A673 (cell line): ENCODE data around the gene DLG5. TPM values are rescaled to one million over a fixed set of nuclear protein-coding genes. Genes with fewer than 3 reads are reported as not detected.

ENCODE experiments used
- BruUV-seq: library from RNA; stranded (reverse); fragments of 400-500 nt; replicated peaks from 2 replicates; lab custom pipeline; 2021; lab: Mats Ljungman, UMichigan
- CTCF ChIA-PET: fragments of 300-600 bp; sonication (Branson Sonifier 250); formaldehyde crosslinking; loops from one replicate; lab custom pipeline; 2022; ENCODE audit warnings: antibody characterized with exemption; lab: Charles Lee
- POLR2A ChIA-PET: fragments of 300-600 bp; sonication (Branson Sonifier 250); formaldehyde crosslinking; loops from one replicate; lab custom pipeline; 2022; ENCODE audit warnings: antibody characterized with exemption; ENCODE audit not compliant: low non-redundant PET; lab: Charles Lee
- DNase-seq: peaks from one replicate; pipeline ENCODE4 v3.0.0-alpha.2; 2015; ENCODE audit warnings: low spot score
- H3K27ac ChIP-seq: fragments of 200-600 bp; sonication (generic); 2 replicates; pipeline ENCODE4 v1.5.1; 2016; ENCODE audit warnings: mixed run types, low read depth, mild to moderate bottlenecking, mixed read lengths, antibody characterized with exemption, low read length; ENCODE audit not compliant: poor library complexity, severe bottlenecking
- H3K27me3 ChIP-seq: fragments of 200-600 bp; sonication (generic); replicated peaks from 2 replicates; pipeline ENCODE4 v1.6.1; 2017; ENCODE audit warnings: mixed run types, low read depth, mild to moderate bottlenecking, mixed read lengths, antibody characterized with exemption, low read length; ENCODE audit not compliant: insufficient read depth, poor library complexity
- H3K36me3 ChIP-seq: fragments of 200-600 bp; sonication (generic); 2 replicates; pipeline ENCODE4 v1.6.1; 2016; ENCODE audit warnings: mixed run types, mild to moderate bottlenecking, mixed read lengths, antibody characterized with exemption, low read length; ENCODE audit not compliant: insufficient read depth, poor library complexity, severe bottlenecking
- H3K4me1 ChIP-seq: fragments of 200-600 bp; sonication (generic); 2 replicates; pipeline ENCODE4 v1.6.1; 2017; ENCODE audit warnings: mixed run types, mild to moderate bottlenecking, mixed read lengths, antibody characterized with exemption, low read length; ENCODE audit not compliant: insufficient read depth, poor library complexity, severe bottlenecking
- H3K4me3 ChIP-seq: fragments of 200-600 bp; sonication (generic); 2 replicates; pipeline ENCODE4 v1.5.1; 2016; ENCODE audit warnings: low read depth, mixed run types, mild to moderate bottlenecking, mixed read lengths, low read length; ENCODE audit not compliant: poor library complexity, severe bottlenecking
- H3K9me3 ChIP-seq: fragments of 200-600 bp; sonication (generic); 2 replicates; pipeline ENCODE4 v1.6.1; 2016; ENCODE audit warnings: mixed run types, low read depth, mild to moderate bottlenecking, mixed read lengths, antibody characterized with exemption, low read length; ENCODE audit not compliant: poor library complexity, severe bottlenecking
- CTCF ChIP-seq: fragments of 300-800, 200-600 bp; sonication (generic); conservative IDR thresholded peaks from 2 replicates; pipeline ENCODE4 v1.5.1; 2017; ENCODE audit warnings: low read depth, mild to moderate bottlenecking, antibody characterized with exemption, low read length, moderate library complexity, mixed read lengths
- EZH2 ChIP-seq: fragments of 200-600 bp; sonication (generic); IDR thresholded peaks from 2 replicates; pipeline ENCODE4 v1.6.1; 2017; ENCODE audit warnings: borderline replicate concordance, low read depth, mild to moderate bottlenecking, mixed read lengths, antibody characterized with exemption, low read length; ENCODE audit not compliant: poor library complexity, severe bottlenecking
- intact Hi-C: fragments of 100-400 bp; cut with micrococcal nuclease; formaldehyde crosslinking; loops from one replicate; pipeline ENCODE4 v1.10.0; 2022; ENCODE audit not compliant: unreplicated experiment
- total RNA-seq: library from RNA; stranded (reverse); gene quantifications from 2 replicates; pipeline ENCODE4 v1.2.3, GENCODE V29; 2021

Gene DLG5
- total RNA-seq, 1 experiment from 2014 or later, result 44.0 TPM

GRCh38 chr10:77800738-77801266 lies 125.8 kb downstream of the DLG5 start:
- TF ChIP-seq EZH2, result no peak
- DNase-seq, result no peak
- ChIA-PET POLR2A (interaction anchor here (0.5 kb wide), 1 partner anchor 35 kb away, joined by 4 read pairs; no protein-coding TSS in a partner anchor), CTCF (no interaction called here)
- intact Hi-C loops, result no loop called here
- no peak overlapping the region for H3K27ac ChIP-seq
- H3K27me3 ChIP-seq, result no peaks in the 10 kb centered on the region
- H3K4me3 ChIP-seq, result no peak overlapping the region
- BruUV-seq, result no TSS peak
- no peaks in the 10 kb centered on the region for H3K4me1 ChIP-seq
- H3K36me3 ChIP-seq, result peaks cover 12% of the 10 kb centered on the region
- no peaks in the 10 kb centered on the region for H3K9me3 ChIP-seq

GRCh38 chr10:77800320-77800719 lies 126.2 kb downstream of the DLG5 start:
- Histone ChIP-seq H3K4me3 (no peak overlapping the region), H3K27ac (no peak overlapping the region), H3K9me3 (no peaks in the 10 kb centered on the region), H3K27me3 (no peaks in the 10 kb centered on the region), H3K36me3 (peaks cover 10% of the 10 kb centered on the region), H3K4me1 (no peaks in the 10 kb centered on the region)
- CTCF ChIA-PET, result no interaction called here
- no peak for DNase-seq
- intact Hi-C loops, result no loop called here
- no peak for TF ChIP-seq CTCF
- BruUV-seq, result no TSS peak
- POLR2A ChIA-PET, result interaction anchor here (0.5 kb wide), 1 partner anchor 36 kb away, joined by 4 read pairs; no protein-coding TSS in a partner anchor

- POLR2A ChIA-PET, result no interaction called here
Measured at GRCh38 chr10:77799352-77799751, 127.2 kb downstream of the DLG5 start.

More at GRCh38 chr10:77799352-77799751, 127.2 kb downstream of the DLG5 start:
- no peak for DNase-seq
- Histone ChIP-seq H3K27me3 (no peaks in the 10 kb centered on the region), H3K27ac (no peak overlapping the region), H3K4me3 (no peak overlapping the region), H3K4me1 (no peaks in the 10 kb centered on the region), H3K9me3 (no peaks in the 10 kb centered on the region), H3K36me3 (peaks cover 7% of the 10 kb centered on the region)
- CTCF ChIA-PET, result no interaction called here
- intact Hi-C loops, result no loop called here
- TF ChIP-seq CTCF, result no peak
- no peak for TF ChIP-seq EZH2
- no TSS peak for BruUV-seq
